H9 (cell line): ENCODE results near the gene ISL1. TPM values are rescaled to one million over a fixed set of nuclear protein-coding genes. Genes with fewer than 3 reads are reported as not detected.

Experiments used
- DNase-seq: peaks from one replicate; pipeline ENCODE4 v3.0.0-alpha.2; 2017
- H2AFZ ChIP-seq: one replicate; pipeline ENCODE4 v1.6.1; 2013; ENCODE audit warnings: mild to moderate bottlenecking, low read length, control low read depth, moderate library complexity
- H2AK5ac ChIP-seq: 2 replicates; pipeline ENCODE4 v1.6.1; 2013; ENCODE audit warnings: low read length, control low read depth, mixed read lengths; ENCODE audit not compliant: insufficient read length
- H2BK120ac ChIP-seq: one replicate; pipeline ENCODE4 v1.6.1; 2013; ENCODE audit warnings: low read depth, mild to moderate bottlenecking, low read length, control low read depth, inconsistent platforms; ENCODE audit not compliant: poor library complexity, severe bottlenecking
- H2BK12ac ChIP-seq: 2 replicates; pipeline ENCODE4 v1.6.1; 2013; ENCODE audit warnings: low read length, control low read depth, mixed read lengths, low read depth; ENCODE audit not compliant: insufficient read length
- H2BK15ac ChIP-seq: 2 replicates; pipeline ENCODE4 v1.6.1; 2013; ENCODE audit warnings: low read depth, low read length, control low read depth
- H2BK20ac ChIP-seq: one replicate; pipeline ENCODE4 v1.6.1; 2013; ENCODE audit warnings: low read depth, mild to moderate bottlenecking, low read length, control low read depth, inconsistent platforms; ENCODE audit not compliant: poor library complexity, severe bottlenecking
- H2BK5ac ChIP-seq: 2 replicates; pipeline ENCODE4 v1.6.1; 2013; ENCODE audit warnings: low read length, control low read depth, mixed read lengths; ENCODE audit not compliant: insufficient read length
- H3K14ac ChIP-seq: 2 replicates; pipeline ENCODE4 v1.6.1; 2013; ENCODE audit warnings: low read length, control low read depth; ENCODE audit not compliant: insufficient read depth
- H3K18ac ChIP-seq: 2 replicates; pipeline ENCODE4 v1.6.1; 2013; ENCODE audit warnings: low read depth, mild to moderate bottlenecking, mixed read lengths, low read length, control low read depth; ENCODE audit not compliant: insufficient read length
- H3K23ac ChIP-seq: 2 replicates; pipeline ENCODE4 v1.6.1; 2013; ENCODE audit warnings: low read length, control low read depth, mixed read lengths, low read depth; ENCODE audit not compliant: insufficient read length
- H3K23me2 ChIP-seq: 2 replicates; pipeline ENCODE4 v1.6.1; 2013; ENCODE audit warnings: low read depth, mild to moderate bottlenecking, mixed read lengths, low read length, control low read depth; ENCODE audit not compliant: insufficient read length, poor library complexity, severe bottlenecking
- H3K27ac ChIP-seq: 2 replicates; pipeline ENCODE4 v1.5.1; 2013; ENCODE audit warnings: low read length, control low read depth, mixed read lengths, low read depth; ENCODE audit not compliant: insufficient read length
- H3K27me3 ChIP-seq: 2 replicates; pipeline ENCODE4 v1.6.1; 2013; ENCODE audit warnings: low read length, control low read depth, inconsistent platforms; ENCODE audit not compliant: insufficient read depth
- H3K4ac ChIP-seq: 2 replicates; pipeline ENCODE4 v1.6.1; 2013; ENCODE audit warnings: low read depth, mild to moderate bottlenecking, control low read depth, inconsistent platforms, low read length, moderate library complexity
- H3K4me1 ChIP-seq: 2 replicates; pipeline ENCODE4 v1.6.1; 2013; ENCODE audit warnings: low read length, control low read depth, inconsistent platforms; ENCODE audit not compliant: insufficient read depth
- H3K4me2 ChIP-seq: 2 replicates; pipeline ENCODE4 v1.6.1; 2013; ENCODE audit warnings: low read length, control low read depth, mixed read lengths; ENCODE audit not compliant: insufficient read length, insufficient read depth
- H3K56ac ChIP-seq: 2 replicates; pipeline ENCODE4 v1.6.1; 2013; ENCODE audit warnings: low read depth, mild to moderate bottlenecking, mixed read lengths, low read length, control low read depth; ENCODE audit not compliant: insufficient read length
- H3K79me1 ChIP-seq: 2 replicates; pipeline ENCODE4 v1.6.1; 2013; ENCODE audit warnings: low read depth, mild to moderate bottlenecking, moderate library complexity, low read length, control low read depth, inconsistent platforms; ENCODE audit not compliant: insufficient read depth, poor library complexity, severe bottlenecking
- H3K79me2 ChIP-seq: 2 replicates; pipeline ENCODE4 v1.6.1; 2013; ENCODE audit warnings: low read length, control low read depth, inconsistent platforms; ENCODE audit not compliant: insufficient read depth
- H3K9ac ChIP-seq: 2 replicates; pipeline ENCODE4 v1.6.1; 2013; ENCODE audit warnings: low read length, control low read depth, mixed read lengths; ENCODE audit not compliant: insufficient read length; ENCODE audit errors: extremely low read depth
- H3K9me3 ChIP-seq: one replicate; pipeline ENCODE4 v1.6.1; 2013; ENCODE audit warnings: low read depth, low read length, inconsistent platforms; ENCODE audit not compliant: control insufficient read depth
- H3T11ph ChIP-seq: one replicate; pipeline ENCODE4 v1.6.1; 2013; ENCODE audit warnings: mild to moderate bottlenecking, low read length, control low read depth, inconsistent platforms
- H4K20me1 ChIP-seq: one replicate; pipeline ENCODE4 v1.6.1; 2013; ENCODE audit not compliant: control insufficient read depth, insufficient read length, insufficient read depth
- H4K5ac ChIP-seq: 2 replicates; pipeline ENCODE4 v1.6.1; 2013; ENCODE audit warnings: low read depth, mild to moderate bottlenecking, mixed read lengths, low read length, control low read depth; ENCODE audit not compliant: insufficient read length
- H4K8ac ChIP-seq: replicated peaks from 2 replicates; pipeline ENCODE4 v1.6.1; 2013; ENCODE audit warnings: low read length, control low read depth, mixed read lengths, low read depth; ENCODE audit not compliant: insufficient read length
- H4K91ac ChIP-seq: 2 replicates; pipeline ENCODE4 v1.6.1; 2013; ENCODE audit warnings: low read depth, mild to moderate bottlenecking, moderate library complexity, mixed read lengths, low read length, control low read depth; ENCODE audit not compliant: insufficient read length
- H3K27ac Mint-ChIP-seq, 3 experiments: 2 replicates in 2 of 3; 3 replicates in 1 of 3; pipeline ENCODE4 v1.8.0; 2020 to 2021; ENCODE audit warnings: mixed read lengths in 3 of 3, mild to moderate bottlenecking in 1 of 3, moderate library complexity in 1 of 3
- H3K27me3 Mint-ChIP-seq: 2 replicates; pipeline ENCODE4 v1.8.0; 2021; ENCODE audit warnings: low read depth, mild to moderate bottlenecking, moderate library complexity, mixed read lengths
- H3K36me3 Mint-ChIP-seq, 3 experiments: 2 replicates in 2 of 3; 3 replicates in 1 of 3; pipeline ENCODE4 v1.8.0; 2020 to 2021; ENCODE audit warnings: low read depth in 3 of 3, mixed read lengths in 3 of 3; ENCODE audit not compliant: insufficient read depth in 1 of 3
- H3K4me1 Mint-ChIP-seq, 2 experiments: 2 replicates each; pipeline ENCODE4 v1.8.0; 2020; ENCODE audit warnings: mixed read lengths in 2 of 2
- H3K4me3 Mint-ChIP-seq, 2 experiments: 2 replicates in 1 of 2; 3 replicates in 1 of 2; pipeline ENCODE4 v1.8.0; 2020 to 2021; ENCODE audit warnings: mild to moderate bottlenecking in 2 of 2, mixed read lengths in 2 of 2, moderate library complexity in 1 of 2
- H3K9me3 Mint-ChIP-seq, 2 experiments: 2 replicates in 1 of 2; 3 replicates in 1 of 2; pipeline ENCODE4 v1.8.0; 2020; ENCODE audit warnings: mild to moderate bottlenecking in 2 of 2, mixed read lengths in 2 of 2, moderate library complexity in 1 of 2
- CTCF ChIP-seq: fragments of 200-600 bp; sonication (generic); conservative IDR thresholded peaks from 3 replicates; pipeline ENCODE4 v1.8.0; 2021; ENCODE audit warnings: antibody characterized with exemption, mild to moderate bottlenecking
- WGBS: extraction: QIAGEN DNeasy Blood & Tissue Kit; methylation state at CpG from one replicate; pipeline ENCODE4 v1.1.7; 2013; ENCODE audit warnings: missing lambda C conversion rate, low lambda C conversion rate, mixed read lengths; ENCODE audit not compliant: insufficient read length; ENCODE audit errors: extremely low coverage; 5-methylcytosine and 5-hydroxymethylcytosine counted together
- total RNA-seq: library from RNA; stranded (reverse); gene quantifications from 2 replicates; pipeline ENCODE4 v1.2.1, GENCODE V29; 2021

ISL1 gene
- total RNA-seq, 1 experiment from 2014 or later = not detected

GRCh38 chr5:51394609-51395008 lies 11.4 kb downstream of the ISL1 start:
- Histone ChIP-seq H4K20me1 (no peaks in the 10 kb centered on the region), H3K4me1 (no peaks in the 10 kb centered on the region), H3K18ac (no peak overlapping the region), H3K23me2 (peaks cover 12% of the 10 kb centered on the region), H4K91ac (no peak overlapping the region), H2AFZ (no peak overlapping the region), H4K5ac (no peak overlapping the region), H3K4ac (no peak overlapping the region), H2BK120ac (no peak overlapping the region), H3K9ac (no peak overlapping the region), H3K79me2 (no peaks in the 10 kb centered on the region), H2BK15ac (no peak overlapping the region), H2BK12ac (no peak overlapping the region), H2BK20ac (no peak overlapping the region), H3K14ac (no peak overlapping the region), H3K79me1 (no peaks in the 10 kb centered on the region), H2AK5ac (no peak overlapping the region), H3K23ac (no peak overlapping the region), H3T11ph (no peak overlapping the region), H3K9me3 (no peaks in the 10 kb centered on the region), H4K8ac (no peak overlapping the region), H2BK5ac (no peak overlapping the region), H3K56ac (no peak overlapping the region), H3K4me2 (no peak overlapping the region), H3K27me3 (peaks cover 91% of the 10 kb centered on the region), H3K27ac (no peak overlapping the region)
- Mint-ChIP-seq H3K27me3 (peaks cover 100% of the 10 kb centered on the region), H3K27ac (no peak overlapping the region), H3K4me3 (peak overlapping the region in 1 of 2 experiments; percentile 31; a peak in 1 of 5 replicates), H3K36me3 (no peaks in the 10 kb centered on the region; a peak in 1 of 7 replicates), H3K9me3 (peaks cover 6 to 14% of the 10 kb centered on the region in 2 experiments; a peak in 2 of 5 replicates), H3K4me1 (peaks cover 54 to 93% of the 10 kb centered on the region in 2 experiments)
- WGBS = no CpG with 5 or more reads among the region's 2 CpGs
- no peak for DNase-seq
- TF ChIP-seq CTCF = no peak
